ENCODE measurements around the gene SRRT.

DNA sequence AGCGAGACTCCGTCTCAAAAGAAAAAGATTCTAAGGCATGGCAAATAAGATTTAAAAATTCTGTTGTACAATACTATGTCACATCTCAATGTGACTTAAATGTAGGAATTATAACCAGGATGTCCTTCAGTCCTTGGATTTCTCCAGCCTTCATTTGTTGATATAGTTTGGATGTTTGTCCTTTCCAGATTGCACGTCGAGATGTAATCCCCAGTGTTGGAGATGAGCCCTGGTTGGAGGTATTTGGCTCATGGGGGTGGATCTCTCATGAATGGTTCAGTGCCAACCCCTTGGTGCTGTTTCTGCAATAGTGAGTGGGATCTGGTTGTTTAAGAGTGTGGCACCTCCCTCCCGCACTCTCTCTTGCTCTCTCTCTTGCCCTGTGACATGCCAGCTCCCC is 33.6 kb downstream of the SRRT start:
- TF ChIP-seq POLR2A (IDR thresholded peaks at IDR 0.05; ENCODE audit: low read depth, low read length) (no peak), POLR2AphosphoS5 (IDR thresholded peaks at IDR 0.05; ENCODE audit: low read depth, low read length) (no peak)

All from GM12891 (cell line).